Transverse colon (tissue), 4 donors: ENCODE measurements around the gene HJV. TPM values are rescaled to one million over a fixed set of nuclear protein-coding genes. Genes with fewer than 3 reads are reported as not detected.
A peak's percentile ranks its signal among the peaks of the same experiment; 100 is the strongest.

Source experiments
- DNase-seq: peaks from one replicate; pipeline ENCODE4 v3.0.0-alpha.2; 2019
- H3K27ac ChIP-seq, 4 donors: fragments of 200-600 bp; sonication (generic); 2 replicates each; pipeline ENCODE4 v1.5.1; 2016 to 2018; ENCODE audit warnings: inconsistent platforms in 4 of 4
- H3K27me3 ChIP-seq: fragments of 200-600 bp; sonication (generic); 2 replicates; pipeline ENCODE4 v1.5.1; 2017; ENCODE audit warnings: inconsistent platforms
- H3K36me3 ChIP-seq, 4 donors: fragments of 200-600 bp; sonication (generic); 2 replicates each; pipeline ENCODE4 v1.5.1; 2017 to 2019; ENCODE audit warnings: inconsistent platforms in 4 of 4
- H3K4me1 ChIP-seq, 4 donors: fragments of 200-600 bp; sonication (generic); 2 replicates each; pipeline ENCODE4 v1.5.1; 2017 to 2020; ENCODE audit warnings: inconsistent platforms in 4 of 4
- H3K4me3 ChIP-seq, 4 donors: fragments of 200-600 bp; sonication (generic); 1 replicate in 1 of 4; 2 replicates in 3 of 4; pipeline versions ENCODE4 v1.5.1 to v1.6.1; 2017 to 2019; ENCODE audit warnings: inconsistent platforms in 4 of 4
- H3K9me3 ChIP-seq, 2 donors: fragments of 200-600 bp; sonication (generic); 2 replicates each; pipeline ENCODE4 v1.5.1; 2017 to 2019; ENCODE audit warnings: inconsistent platforms in 2 of 2
- EP300 ChIP-seq: sonication (generic); formaldehyde crosslinking; IDR thresholded peaks from one replicate; pipeline ENCODE4 v1.6.1; 2017; ENCODE audit warnings: antibody characterized with exemption, low read depth
- POLR2A ChIP-seq: fragments of 450-650 bp; IDR thresholded peaks from one replicate; pipeline ENCODE4 v1.6.1; 2016; ENCODE audit warnings: antibody characterized with exemption, mild to moderate bottlenecking, moderate library complexity
- POLR2AphosphoS5 ChIP-seq, 3 donors: sonication (generic); formaldehyde crosslinking; IDR thresholded peaks; one replicate each; pipeline ENCODE4 v1.6.1; 2016; ENCODE audit warnings: antibody characterized with exemption in 3 of 3
- WGBS, 2 donors: methylation state at CpG; one replicate each; pipeline ENCODE4 v1.1.5; 2018; ENCODE audit warnings: low coverage in 1 of 2; 5-methylcytosine and 5-hydroxymethylcytosine counted together
- in situ Hi-C, 4 donors: fragments of 200-750 bp; cut with MboI; loops; one replicate each; pipeline versions ENCODE4 v1.15.0 to v1.15.1; 2017; ENCODE audit warnings: low sequenced_read_pairs in 3 of 4, low pct_ligation_motif_present in 1 of 4, low pct_unique_long_range_greater_than_20kb in 1 of 4
- intact Hi-C: fragments of 100-400 bp; cut with DNase I; formaldehyde crosslinking; loops from one replicate; pipeline ENCODE4 v1.15.1; 2023; ENCODE audit warnings: low total_unique reads
- total RNA-seq, 4 donors: library from RNA; depleted of rRNA; stranded (reverse); fragments of >200 nt; gene quantifications; one replicate each; pipeline ENCODE4 v1.1.0, GENCODE V29; 2016
- TF ChIP-seq, protein P1 (sequence below), 5 experiments: fragments of 200-600 bp in 3 of 5; fragments of 450-650 bp in 2 of 5; sonication (generic) in 3 of 5; IDR thresholded peaks; 1 replicate in 2 of 5; 2 replicates in 3 of 5; pipeline ENCODE4 v1.5.1; 2016 to 2017; ENCODE audit warnings: antibody characterized with exemption in 5 of 5, inconsistent platforms in 3 of 5, mild to moderate bottlenecking in 2 of 5, moderate library complexity in 1 of 5

HJV gene
- total RNA-seq, 4 donors from 2014 or later, result 0.27 TPM; not detected in 3

DNA sequence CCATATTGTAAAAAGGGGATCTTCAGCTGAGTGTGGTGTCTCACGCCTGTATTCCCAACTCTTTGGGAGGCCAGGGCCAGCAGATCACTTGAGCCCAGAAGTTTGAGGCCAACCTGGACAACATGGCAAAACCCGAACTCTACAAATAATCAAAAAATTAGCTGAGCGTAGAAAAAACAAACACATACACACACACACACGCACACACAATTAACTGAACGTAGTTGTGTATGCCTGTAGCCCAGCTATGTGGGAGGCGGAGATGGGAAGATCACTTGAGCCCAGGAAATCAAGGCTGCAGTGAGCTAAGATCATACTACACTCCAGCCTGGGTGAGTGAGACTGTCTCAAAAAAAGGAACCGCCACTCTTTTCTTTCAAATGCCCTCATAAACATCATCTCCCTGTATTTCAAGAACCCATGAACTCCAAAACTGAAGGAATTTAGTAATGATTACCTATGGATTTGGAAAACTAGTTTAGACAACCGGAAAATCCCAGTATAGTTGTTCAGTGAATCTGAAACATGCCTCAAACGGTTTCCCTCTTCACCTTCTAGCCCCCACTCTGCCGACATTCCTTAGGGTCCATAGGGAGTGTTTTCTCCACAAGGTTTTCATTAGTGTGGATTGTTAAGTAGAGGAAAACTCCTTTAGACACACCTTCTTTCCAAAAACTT is 29.7 kb downstream of the HJV start:
- TF ChIP-seq, protein P1, sequence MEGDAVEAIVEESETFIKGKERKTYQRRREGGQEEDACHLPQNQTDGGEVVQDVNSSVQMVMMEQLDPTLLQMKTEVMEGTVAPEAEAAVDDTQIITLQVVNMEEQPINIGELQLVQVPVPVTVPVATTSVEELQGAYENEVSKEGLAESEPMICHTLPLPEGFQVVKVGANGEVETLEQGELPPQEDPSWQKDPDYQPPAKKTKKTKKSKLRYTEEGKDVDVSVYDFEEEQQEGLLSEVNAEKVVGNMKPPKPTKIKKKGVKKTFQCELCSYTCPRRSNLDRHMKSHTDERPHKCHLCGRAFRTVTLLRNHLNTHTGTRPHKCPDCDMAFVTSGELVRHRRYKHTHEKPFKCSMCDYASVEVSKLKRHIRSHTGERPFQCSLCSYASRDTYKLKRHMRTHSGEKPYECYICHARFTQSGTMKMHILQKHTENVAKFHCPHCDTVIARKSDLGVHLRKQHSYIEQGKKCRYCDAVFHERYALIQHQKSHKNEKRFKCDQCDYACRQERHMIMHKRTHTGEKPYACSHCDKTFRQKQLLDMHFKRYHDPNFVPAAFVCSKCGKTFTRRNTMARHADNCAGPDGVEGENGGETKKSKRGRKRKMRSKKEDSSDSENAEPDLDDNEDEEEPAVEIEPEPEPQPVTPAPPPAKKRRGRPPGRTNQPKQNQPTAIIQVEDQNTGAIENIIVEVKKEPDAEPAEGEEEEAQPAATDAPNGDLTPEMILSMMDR (IDR thresholded peaks at IDR 0.05), result no peak
- TF ChIP-seq POLR2A, result peak; percentile 70
- TF ChIP-seq POLR2AphosphoS5 (IDR thresholded peaks at IDR 0.05), result peak in 2 of 3 donors; percentile 78 to 94
- TF ChIP-seq EP300, result no peak
- in situ Hi-C loops, result no loop called here
- Histone ChIP-seq H3K4me1 (peaks cover 4 to 30% (median 25%) of the 10 kb centered on the region in 4 donors), H3K9me3 (no peaks in the 10 kb centered on the region), H3K27me3 (no peaks in the 10 kb centered on the region), H3K4me3 (peak overlapping the region; percentile 34 to 92 (median 74)), H3K36me3 (peaks cover 7 to 40% (median 20%) of the 10 kb centered on the region in 4 donors), H3K27ac (peak overlapping the region; percentile 96 to 99 (median 98))
- intact Hi-C loops, result no loop called here
- DNase-seq, result no peak
- WGBS, 2 donors, result 39 to 54% methylated on average over 8 to 10 of the region's 10 CpGs

DNA sequence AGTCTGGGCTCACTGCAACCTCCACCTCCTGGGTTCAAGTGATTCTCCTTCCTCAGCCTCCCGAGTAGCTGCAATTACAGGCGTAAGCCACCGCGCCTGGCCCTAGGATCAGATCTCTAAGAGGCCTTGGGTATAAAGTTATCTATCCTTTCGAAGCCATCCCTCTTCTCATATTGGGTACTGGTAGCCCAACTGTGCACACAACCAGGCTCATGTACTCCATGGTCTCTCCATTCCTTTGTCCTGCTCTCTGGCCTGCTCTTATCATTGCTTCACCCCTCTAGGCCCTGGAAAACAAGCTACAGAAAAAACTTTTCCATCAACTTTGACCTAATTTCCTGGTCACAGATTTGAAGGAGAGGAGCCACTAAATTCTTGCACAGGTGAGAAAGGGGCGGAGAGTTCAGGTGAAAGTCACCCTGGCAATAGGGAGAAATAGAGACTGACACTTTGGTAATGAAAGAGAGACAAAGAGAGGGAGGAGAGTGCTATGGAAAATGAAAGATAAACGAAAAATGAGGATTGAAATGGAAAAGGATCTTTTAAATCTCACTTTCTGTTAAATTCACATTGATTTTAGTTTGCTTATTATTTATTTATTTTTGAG is 31.2 kb downstream of the HJV start:
- peaks cover 17 to 42% (median 34%) of the 10 kb centered on the region in 4 donors for H3K4me1 ChIP-seq
- peaks cover 7 to 31% (median 20%) of the 10 kb centered on the region in 4 donors for H3K36me3 ChIP-seq
- peak overlapping the region; percentile 96 to 99 (median 98) for H3K27ac ChIP-seq
- in situ Hi-C loops, result no loop called here
- peak; percentile 61 for DNase-seq
- H3K9me3 ChIP-seq, result no peaks in the 10 kb centered on the region
- no peak overlapping the region for H3K4me3 ChIP-seq
- intact Hi-C loops, result no loop called here
- TF ChIP-seq POLR2A (peak; percentile 31), POLR2AphosphoS5 (IDR thresholded peaks at IDR 0.05) (peak; percentile 6 to 90 (median 76)), EP300 (no peak)
- TF ChIP-seq, protein P1 (IDR thresholded peaks at IDR 0.05), result peak in 3 of 5 experiments; percentile 4 to 39 (median 14)
- H3K27me3 ChIP-seq, result no peaks in the 10 kb centered on the region
- WGBS, 2 donors, result 35 to 63% methylated on average over 2 to 7 of the region's 7 CpGs

DNA sequence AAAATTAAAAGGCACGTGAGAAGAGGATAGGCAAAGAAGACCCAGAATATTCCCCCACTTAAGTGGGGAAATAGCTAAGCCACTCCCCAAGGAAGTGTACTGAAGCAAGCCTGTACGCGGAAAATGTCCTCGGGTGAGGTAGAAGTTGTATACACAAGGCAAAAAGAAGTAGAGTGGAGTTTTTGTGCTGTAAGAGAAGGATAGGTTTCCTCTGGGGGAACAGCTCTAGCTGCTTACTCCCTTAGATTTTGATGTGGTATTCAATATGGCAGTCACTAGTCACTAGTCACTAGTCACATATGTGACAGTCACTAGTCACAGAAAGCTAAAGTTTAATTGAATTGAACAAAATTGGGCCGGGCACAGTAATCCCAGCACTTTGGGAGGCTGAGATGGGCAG is 32.8 kb downstream of the HJV start:
- H3K4me3 ChIP-seq, result no peak overlapping the region
- 37 to 48% methylated on average over 2 to 5 of the region's 5 CpGs for WGBS, 2 donors
- no peaks in the 10 kb centered on the region for H3K9me3 ChIP-seq
- in situ Hi-C loops, result no loop called here
- H3K27me3 ChIP-seq, result no peaks in the 10 kb centered on the region
- TF ChIP-seq POLR2AphosphoS5 (IDR thresholded peaks at IDR 0.05), result peak in 2 of 3 donors; percentile 34 to 81
- TF ChIP-seq, protein P1 (IDR thresholded peaks at IDR 0.05), result no peak
- intact Hi-C loops, result no loop called here
- peak overlapping the region; percentile 96 to 99 (median 98) for H3K27ac ChIP-seq
- peak; percentile 29 for DNase-seq
- peaks cover 32 to 57% (median 46%) of the 10 kb centered on the region in 4 donors for H3K4me1 ChIP-seq
- H3K36me3 ChIP-seq, result peaks cover 0 to 15% (median 12%) of the 10 kb centered on the region in 4 donors

DNA sequence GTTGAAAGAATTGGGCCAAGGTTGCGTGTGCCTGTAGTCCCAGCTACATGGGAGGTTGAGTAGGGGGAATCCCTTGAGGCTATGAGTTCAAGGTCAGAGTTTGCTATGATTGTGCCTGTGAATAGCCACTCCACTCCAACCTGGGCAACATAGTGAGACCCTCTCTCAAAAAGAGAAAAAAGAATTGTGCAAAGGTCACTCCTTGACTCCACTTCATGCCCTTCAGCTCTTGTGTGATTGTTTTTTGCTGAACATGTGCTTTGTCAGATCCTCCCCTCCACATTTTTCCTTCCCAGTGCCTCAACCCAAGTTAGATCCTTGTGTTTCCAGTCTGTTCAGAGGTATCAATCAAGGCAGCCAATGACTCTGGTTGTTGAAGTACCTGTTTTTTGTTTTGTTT is 33.6 kb downstream of the HJV start:
- intact Hi-C loops, result no loop called here
- Histone ChIP-seq H3K4me1 (peaks cover 41 to 57% (median 47%) of the 10 kb centered on the region in 4 donors), H3K4me3 (no peak overlapping the region), H3K36me3 (peaks cover 0 to 7% (median 4%) of the 10 kb centered on the region in 4 donors), H3K27me3 (no peaks in the 10 kb centered on the region), H3K9me3 (no peaks in the 10 kb centered on the region), H3K27ac (peak overlapping the region; percentile 96 to 99 (median 98))
- no peak for DNase-seq
- peak in 2 of 3 donors; percentile 51 to 80 for TF ChIP-seq POLR2AphosphoS5 (IDR thresholded peaks at IDR 0.05)
- TF ChIP-seq, protein P1 (IDR thresholded peaks at IDR 0.05), result no peak
- TF ChIP-seq EP300, result no peak
- TF ChIP-seq POLR2A, result peak; percentile 32
- 100% methylated on average over 1 of the region's 1 CpG for WGBS, 2 donors
- in situ Hi-C loops, result no loop called here
